ENCODE measurements around the gene PDE10A. TPM values are rescaled to one million over a fixed set of nuclear protein-coding genes. Genes with fewer than 3 reads are reported as not detected.

Gene PDE10A
- polyA plus RNA-seq, 3 donors: not detected

- TF ChIP-seq CTCF (IDR thresholded peaks at IDR 0.05): no peak
- Histone ChIP-seq H3K79me2 (ENCODE audit: insufficient read depth, low read length) (no peaks in the 10 kb centered on the region), H3K27ac (ENCODE audit: low read depth in 1 of 2, low read length in 2 of 2) (no peak overlapping the region), H3K9ac (ENCODE audit: insufficient read depth, low read length, poor library complexity, severe bottlenecking) (no peak overlapping the region), H3K4me2 (replicated peaks; ENCODE audit: extremely low read depth, low read length, poor library complexity, severe bottlenecking) (no peak overlapping the region), H3K9me3 (replicated peaks in 1 of 2; ENCODE audit: control insufficient read depth in 1 of 2, insufficient read depth in 1 of 2, low read length in 2 of 2) (peaks cover 0 to 9% of the 10 kb centered on the region in 2 donors), H3K4me1 (ENCODE audit: control insufficient read depth in 1 of 2, insufficient read depth in 2 of 2, low read length in 2 of 2) (no peaks in the 10 kb centered on the region), H2AFZ (ENCODE audit: insufficient read depth, low read depth, low read length, poor library complexity, severe bottlenecking) (no peak overlapping the region), H3K4me3 (replicated peaks in 1 of 3; ENCODE audit: low read depth in 2 of 3, low read length in 3 of 3) (no peak overlapping the region), H3K27me3 (ENCODE audit: control insufficient read depth in 2 of 2, insufficient read depth in 2 of 2, low read length in 2 of 2) (no peaks in the 10 kb centered on the region), H4K20me1 (ENCODE audit: insufficient read depth, low read length) (no peaks in the 10 kb centered on the region), H3K36me3 (replicated peaks in 1 of 2; ENCODE audit: control insufficient read depth in 1 of 2, insufficient read depth in 2 of 2, low read length in 2 of 2) (no peaks in the 10 kb centered on the region)
- H3K27ac Mint-ChIP-seq: no peak overlapping the region
- no peak overlapping the region for H3K4me3 Mint-ChIP-seq
- no peak for DNase-seq
- no peaks in the 10 kb centered on the region for H3K27me3 Mint-ChIP-seq (ENCODE audit: low read depth in 3 of 3)
- H3K9me3 Mint-ChIP-seq: peaks cover 0 to 7% (median 3%) of the 10 kb centered on the region in 7 donors
- intact Hi-C loops (cut with micrococcal nuclease): no loop called here
- no peaks in the 10 kb centered on the region for H3K36me3 Mint-ChIP-seq
- H3K4me1 Mint-ChIP-seq: no peaks in the 10 kb centered on the region
These were observed 175.1 kb downstream of the PDE10A start for GRCh38 chr6:165487950-165488349.

- Histone ChIP-seq H3K27ac (ENCODE audit: low read depth in 1 of 2, low read length in 2 of 2) (no peak overlapping the region), H3K4me3 (replicated peaks in 1 of 3; ENCODE audit: low read depth in 2 of 3, low read length in 3 of 3) (no peak overlapping the region), H3K79me2 (ENCODE audit: insufficient read depth, low read length) (no peaks in the 10 kb centered on the region), H3K27me3 (ENCODE audit: control insufficient read depth in 2 of 2, insufficient read depth in 2 of 2, low read length in 2 of 2) (no peaks in the 10 kb centered on the region), H3K4me2 (replicated peaks; ENCODE audit: extremely low read depth, low read length, poor library complexity, severe bottlenecking) (no peak overlapping the region), H3K4me1 (ENCODE audit: control insufficient read depth in 1 of 2, insufficient read depth in 2 of 2, low read length in 2 of 2) (no peaks in the 10 kb centered on the region), H3K36me3 (replicated peaks in 1 of 2; ENCODE audit: control insufficient read depth in 1 of 2, insufficient read depth in 2 of 2, low read length in 2 of 2) (no peaks in the 10 kb centered on the region), H3K9me3 (replicated peaks in 1 of 2; ENCODE audit: control insufficient read depth in 1 of 2, insufficient read depth in 1 of 2, low read length in 2 of 2) (peaks cover 0 to 9% of the 10 kb centered on the region in 2 donors), H3K9ac (ENCODE audit: insufficient read depth, low read length, poor library complexity, severe bottlenecking) (no peak overlapping the region), H4K20me1 (ENCODE audit: insufficient read depth, low read length) (no peaks in the 10 kb centered on the region), H2AFZ (ENCODE audit: insufficient read depth, low read depth, low read length, poor library complexity, severe bottlenecking) (no peak overlapping the region)
- Mint-ChIP-seq H3K36me3 (no peaks in the 10 kb centered on the region), H3K4me3 (no peak overlapping the region), H3K27me3 (ENCODE audit: low read depth in 3 of 3) (no peaks in the 10 kb centered on the region), H3K27ac (no peak overlapping the region), H3K4me1 (no peaks in the 10 kb centered on the region), H3K9me3 (peaks cover 0 to 7% (median 3%) of the 10 kb centered on the region in 7 donors)
- intact Hi-C loops (cut with micrococcal nuclease): no loop called here
- no peak for TF ChIP-seq CTCF (IDR thresholded peaks at IDR 0.05)
- 100% methylated on average over 1 of the region's 4 CpGs for WGBS (ENCODE audit: insufficient coverage)
- no peak for DNase-seq
These were observed 175.7 kb downstream of the PDE10A start for GRCh38 chr6:165487347-165487746.

Data from CD14-positive monocyte (primary cell).